GM21390 (cell line): ENCODE data around the gene STRN3.

ENCODE experiments used
- ATAC-seq: cut with Tn5 transposase; IDR thresholded peaks from one replicate; pipeline ENCODE4 v1.9.1; 2021; ENCODE audit not compliant: unreplicated experiment

Gene STRN3

GRCh38 chr14:30876692-30877091 is 149.5 kb downstream of the STRN3 start:
- no peak for ATAC-seq

GRCh38 chr14:30875788-30876053 is 150.5 kb downstream of the STRN3 start:
- no peak for ATAC-seq

- peak; percentile 38 for ATAC-seq
Measured at GRCh38 chr14:30874999-30875787, 151.0 kb downstream of the STRN3 start.

- peak; percentile 81 for ATAC-seq
Measured at GRCh38 chr14:30874120-30874998, 151.8 kb downstream of the STRN3 start, which contains the start of gene COCH. COCH (plus strand) TSS chr14:30874559; CDS start chr14:30874939, 380 bp downstream.

- no peak for ATAC-seq
Measured at GRCh38 chr14:30873308-30874119, 152.7 kb downstream of the STRN3 start.

- no peak for ATAC-seq
Measured at GRCh38 chr14:30872602-30873001, 153.6 kb downstream of the STRN3 start.

GRCh38 chr14:30869551-30870155 is 156.5 kb downstream of the STRN3 start:
- no peak for ATAC-seq

GRCh38 chr14:30868736-30869135 is 157.4 kb downstream of the STRN3 start:
- no peak for ATAC-seq

- ATAC-seq, result no peak
Measured at GRCh38 chr14:30864934-30865333, 161.2 kb downstream of the STRN3 start.

- no peak for ATAC-seq
Measured at GRCh38 chr14:30861200-30861599, 165.0 kb downstream of the STRN3 start.

GRCh38 chr14:30855345-30856037 is 170.7 kb downstream of the STRN3 start:
- ATAC-seq, result peak; percentile 51

GRCh38 chr14:30854492-30854891 is 171.7 kb downstream of the STRN3 start:
- no peak for ATAC-seq

- no peak for ATAC-seq
Measured at GRCh38 chr14:30853946-30854345, 172.2 kb downstream of the STRN3 start.

- ATAC-seq, result no peak
Measured at GRCh38 chr14:30849983-30850382, 176.2 kb downstream of the STRN3 start.

- ATAC-seq, result peak; percentile 94
Measured at GRCh38 chr14:30849354-30849753, 176.8 kb downstream of the STRN3 start.

GRCh38 chr14:30848449-30849240 is 177.5 kb downstream of the STRN3 start:
- no peak for ATAC-seq
